Measurements from ENCODE around the gene FUZ. TPM values are rescaled to one million over a fixed set of nuclear protein-coding genes. Genes with fewer than 3 reads are reported as not detected.

FUZ gene
- total and polyA plus RNA-seq, 4 donors, result 18.4 to 36.8 (median 30.2) TPM

DNA sequence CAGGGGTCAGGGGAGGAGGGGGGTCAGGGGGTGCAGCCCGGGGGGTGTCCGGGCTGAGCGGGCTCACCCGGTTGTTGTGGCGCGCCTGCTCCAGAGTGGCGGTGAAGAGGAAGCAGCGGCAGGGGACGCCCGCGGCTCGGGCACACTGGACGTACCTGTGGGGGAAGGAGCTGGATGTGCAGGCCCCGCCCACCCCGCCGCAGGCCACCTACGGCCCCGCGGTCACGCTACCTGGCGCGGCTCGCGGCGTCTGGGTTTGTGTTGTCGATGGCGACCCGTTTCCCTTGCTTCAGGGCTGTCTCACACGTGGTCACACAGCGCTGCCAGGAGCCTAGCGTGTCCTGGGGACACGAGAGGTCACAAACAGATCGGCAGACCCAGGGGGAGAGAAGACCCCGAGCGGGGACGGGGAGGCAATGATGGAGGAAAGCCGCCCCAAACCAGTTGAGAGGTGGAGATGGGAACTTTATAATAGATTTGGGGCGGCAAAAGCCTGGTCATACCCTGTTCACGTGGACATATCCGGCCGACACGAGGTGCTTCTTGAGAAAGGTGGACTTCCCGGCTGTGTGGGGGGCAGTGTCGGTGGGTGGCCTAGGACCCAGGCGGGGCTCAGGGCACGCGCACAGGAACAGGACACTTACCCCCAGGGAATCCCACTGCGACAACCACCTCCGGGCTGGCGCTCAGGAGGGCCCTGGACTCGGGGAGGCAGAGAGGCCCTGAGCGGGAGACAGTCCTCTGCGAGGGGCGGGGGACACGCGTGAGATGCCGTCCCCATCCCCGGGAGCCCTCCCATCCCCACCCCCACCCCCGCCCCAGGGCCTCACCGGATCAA lies 48.7 kb upstream of the FUZ start:
- no peak overlapping the region for H3K27ac ChIP-seq (ENCODE audit: low read depth in 1 of 2, low read length in 1 of 2)
- peaks cover 3 to 27% (median 9%) of the 10 kb centered on the region in 5 donors for H3K4me1 ChIP-seq (ENCODE audit: control insufficient read depth in 5 of 5, insufficient read depth in 5 of 5, low read length in 5 of 5)
- DNase-seq, result peak in 1 of 3 donors; percentile 43

GRCh38 chr19:49861107-49861506 lies 48.0 kb upstream of the FUZ start:
- Histone ChIP-seq H3K4me3 (no peak overlapping the region), H3K9ac (ENCODE audit: insufficient read depth in 1 of 2, low read length in 2 of 2) (no peak overlapping the region), H3K4me1 (ENCODE audit: control insufficient read depth in 5 of 5, insufficient read depth in 5 of 5, low read length in 5 of 5) (peaks cover 0 to 20% (median 6%) of the 10 kb centered on the region in 5 donors), H3K27ac (ENCODE audit: low read depth in 1 of 2, low read length in 1 of 2) (no peak overlapping the region), H3K36me3 (ENCODE audit: control insufficient read depth in 4 of 4, insufficient read depth in 4 of 4, low read length in 4 of 4) (peaks cover 0 to 77% (median 36%) of the 10 kb centered on the region in 4 donors), H3K9me3 (ENCODE audit: control insufficient read depth in 4 of 4, insufficient read depth in 3 of 4, low read length in 3 of 4) (no peaks in the 10 kb centered on the region), H3K27me3 (ENCODE audit: control insufficient read depth in 3 of 3, insufficient read depth in 3 of 3, low read length in 2 of 3) (no peaks in the 10 kb centered on the region)
- TF ChIP-seq, protein P1, sequence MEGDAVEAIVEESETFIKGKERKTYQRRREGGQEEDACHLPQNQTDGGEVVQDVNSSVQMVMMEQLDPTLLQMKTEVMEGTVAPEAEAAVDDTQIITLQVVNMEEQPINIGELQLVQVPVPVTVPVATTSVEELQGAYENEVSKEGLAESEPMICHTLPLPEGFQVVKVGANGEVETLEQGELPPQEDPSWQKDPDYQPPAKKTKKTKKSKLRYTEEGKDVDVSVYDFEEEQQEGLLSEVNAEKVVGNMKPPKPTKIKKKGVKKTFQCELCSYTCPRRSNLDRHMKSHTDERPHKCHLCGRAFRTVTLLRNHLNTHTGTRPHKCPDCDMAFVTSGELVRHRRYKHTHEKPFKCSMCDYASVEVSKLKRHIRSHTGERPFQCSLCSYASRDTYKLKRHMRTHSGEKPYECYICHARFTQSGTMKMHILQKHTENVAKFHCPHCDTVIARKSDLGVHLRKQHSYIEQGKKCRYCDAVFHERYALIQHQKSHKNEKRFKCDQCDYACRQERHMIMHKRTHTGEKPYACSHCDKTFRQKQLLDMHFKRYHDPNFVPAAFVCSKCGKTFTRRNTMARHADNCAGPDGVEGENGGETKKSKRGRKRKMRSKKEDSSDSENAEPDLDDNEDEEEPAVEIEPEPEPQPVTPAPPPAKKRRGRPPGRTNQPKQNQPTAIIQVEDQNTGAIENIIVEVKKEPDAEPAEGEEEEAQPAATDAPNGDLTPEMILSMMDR (IDR thresholded peaks at IDR 0.05; ENCODE audit: control extremely low read depth, extremely low read depth), result no peak
- WGBS, 2 donors, result 51 to 69% methylated on average over 13 of the region's 13 CpGs
- DNase-seq, result peak; percentile 71 to 83 (median 74)
- ATAC-seq (ENCODE audit: insufficient read depth, low FRiP score), result no peak

More for the DNA sequence above, 48.7 kb upstream of the FUZ start:
- Histone ChIP-seq H3K36me3 (ENCODE audit: control insufficient read depth in 4 of 4, insufficient read depth in 4 of 4, low read length in 4 of 4) (peaks cover 0 to 71% (median 34%) of the 10 kb centered on the region in 4 donors), H3K27me3 (ENCODE audit: control insufficient read depth in 3 of 3, insufficient read depth in 3 of 3, low read length in 2 of 3) (no peaks in the 10 kb centered on the region), H3K4me3 (no peak overlapping the region), H3K9ac (ENCODE audit: insufficient read depth in 1 of 2, low read length in 2 of 2) (no peak overlapping the region), H3K9me3 (ENCODE audit: control insufficient read depth in 4 of 4, insufficient read depth in 3 of 4, low read length in 3 of 4) (no peaks in the 10 kb centered on the region)
- TF ChIP-seq, protein P1 (IDR thresholded peaks at IDR 0.05; ENCODE audit: control extremely low read depth, extremely low read depth), result no peak
- ATAC-seq (ENCODE audit: insufficient read depth, low FRiP score), result no peak
- WGBS, 2 donors, result 84 to 85% methylated on average over 60 of the region's 60 CpGs

DNA sequence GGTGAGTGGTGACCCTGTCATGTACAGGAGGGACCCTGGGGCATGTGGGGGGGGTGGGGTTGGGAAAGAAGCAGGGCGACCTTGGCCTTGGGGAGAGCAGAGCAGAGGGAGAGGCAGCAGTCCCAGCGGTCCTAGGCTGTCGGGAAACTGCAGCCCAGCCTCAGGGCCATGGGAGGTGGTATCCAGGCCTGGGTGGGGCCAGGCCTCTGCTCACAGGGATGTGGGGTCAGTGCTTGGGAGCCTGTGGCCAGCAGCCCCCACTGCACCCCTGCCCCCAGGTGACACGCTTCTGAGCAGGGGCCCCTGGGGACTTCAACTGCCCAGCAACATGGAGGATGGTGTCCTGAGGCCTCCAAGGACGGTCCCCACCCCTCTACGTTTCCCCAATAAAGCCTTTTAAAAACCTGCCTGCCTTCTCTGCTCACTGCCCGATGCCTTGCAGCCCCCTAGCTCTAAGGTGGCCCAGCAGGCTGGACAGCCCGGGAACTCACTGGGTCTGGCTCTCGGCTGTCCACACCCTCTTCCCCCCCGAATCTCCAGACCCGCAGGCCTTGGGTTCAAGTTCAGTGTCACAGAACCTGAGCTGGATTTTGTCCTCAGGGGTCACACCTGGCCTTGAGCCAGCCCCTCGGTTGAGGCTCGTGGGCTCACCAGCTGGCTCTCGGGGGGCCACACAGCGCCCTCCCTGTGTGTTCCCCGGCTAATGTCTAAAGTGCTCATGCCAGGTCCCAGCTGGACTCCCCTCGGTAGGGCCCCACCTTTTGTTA lies 47.4 kb upstream of the FUZ start:
- Histone ChIP-seq H3K9me3 (ENCODE audit: control insufficient read depth in 4 of 4, insufficient read depth in 3 of 4, low read length in 3 of 4) (no peaks in the 10 kb centered on the region), H3K4me1 (ENCODE audit: control insufficient read depth in 5 of 5, insufficient read depth in 5 of 5, low read length in 5 of 5) (peaks cover 0 to 15% (median under 1%) of the 10 kb centered on the region in 5 donors), H3K36me3 (ENCODE audit: control insufficient read depth in 4 of 4, insufficient read depth in 4 of 4, low read length in 4 of 4) (peaks cover 0 to 79% (median 37%) of the 10 kb centered on the region in 4 donors), H3K27me3 (ENCODE audit: control insufficient read depth in 3 of 3, insufficient read depth in 3 of 3, low read length in 2 of 3) (no peaks in the 10 kb centered on the region), H3K4me3 (no peak overlapping the region), H3K27ac (ENCODE audit: low read depth in 1 of 2, low read length in 1 of 2) (no peak overlapping the region), H3K9ac (ENCODE audit: insufficient read depth in 1 of 2, low read length in 2 of 2) (no peak overlapping the region)
- no peak for ATAC-seq (ENCODE audit: insufficient read depth, low FRiP score)
- TF ChIP-seq, protein P1 (IDR thresholded peaks at IDR 0.05; ENCODE audit: control extremely low read depth, extremely low read depth), result no peak
- 81 to 83% methylated on average over 15 to 17 of the region's 17 CpGs for WGBS, 2 donors
- DNase-seq, result no peak
